Psoas muscle (tissue), 8 donors: ENCODE measurements around the gene C19orf18. TPM values are rescaled to one million over a fixed set of nuclear protein-coding genes. Genes with fewer than 3 reads are reported as not detected.
A peak's percentile ranks its signal among the peaks of the same experiment; 100 is the strongest.
"Not testable (repeated sequence)": the region's sequence is repeated elsewhere in the genome, so short reads cannot be mapped to it uniquely, and the experiment has no call there.

Experiments
- ATAC-seq, 4 donors: fragments of 200-7000 bp; cut with Tn5 transposase; one replicate each; pipeline ENCODE4 v1.9.1; 2020; ENCODE audit warnings: moderate library complexity in 3 of 4, mild to moderate bottlenecking in 2 of 4
- DNase-seq, 2 donors: peaks; one replicate each; pipeline ENCODE4 v3.0.0-alpha.2; 2020
- H3K27ac ChIP-seq: fragments of 200-600 bp; one replicate; pipeline ENCODE4 v1.8.0; 2022
- H3K27me3 ChIP-seq, 3 donors: fragments of 200-600 bp in 1 of 3; one replicate each; pipeline versions ENCODE4 v1.6.1 to v1.8.0; 2013 to 2022; ENCODE audit warnings: low read length in 2 of 3, mild to moderate bottlenecking in 2 of 3, moderate library complexity in 1 of 3; ENCODE audit not compliant: insufficient read depth in 3 of 3
- H3K36me3 ChIP-seq, 2 donors: fragments of 200-600 bp in 1 of 2; one replicate each; pipeline versions ENCODE4 v1.6.1 to v1.8.0; 2013 to 2022; ENCODE audit warnings: low read depth in 1 of 2, mild to moderate bottlenecking in 1 of 2, moderate library complexity in 1 of 2; ENCODE audit not compliant: insufficient read depth in 1 of 2
- H3K4me1 ChIP-seq: fragments of 200-600 bp; one replicate; pipeline ENCODE4 v1.8.0; 2022
- H3K4me3 ChIP-seq: fragments of 200-600 bp; one replicate; pipeline ENCODE4 v1.8.0; 2022; ENCODE audit warnings: mild to moderate bottlenecking
- H3K9me3 ChIP-seq: fragments of 200-600 bp; one replicate; pipeline ENCODE4 v1.8.0; 2022
- CTCF ChIP-seq: fragments of 200-600 bp; IDR thresholded peaks from one replicate; pipeline ENCODE4 v1.8.0; 2022; ENCODE audit warnings: antibody characterized with exemption
- WGBS, 3 donors: extraction: QIAGEN DNeasy Blood & Tissue Kit; methylation state at CpG; one replicate each; pipeline versions ENCODE4 v1.1.6 to v1.1.7; 2013; 5-methylcytosine and 5-hydroxymethylcytosine counted together
- intact Hi-C, 2 donors: fragments of 100-400 bp; cut with DNase I; formaldehyde crosslinking; loops; one replicate each; pipeline versions ENCODE4 v1.11.0 to v1.14.2; 2022
- polyA plus RNA-seq, 3 donors: library from polyadenylated mRNA; stranded (reverse); fragments of 200-250 nt; gene quantifications; one replicate each; pipeline ENCODE4 v1.2.3, GENCODE V29; 2013
- total RNA-seq, 4 donors: library from RNA; stranded (reverse); fragmentation: NEBNext Ultra II Directional in 2 of 4; extraction: Animal tissue kit (Norgen Biotek cat#: 25700) in 2 of 4; gene quantifications; one replicate each; pipeline versions ENCODE4 v1.2.1 to v1.2.4, GENCODE V29; 2021 to 2023
- donor health status: healthy with polysubstance abuse.
- donor health status: DM: no; HTN: no; CAD: no; lungs with moderate emphysema.
- donor health status: Bipolar disorder and iron deficiency.
- donor health status: healthy.
- donor health status: DM: yes; HTN: yes; CAD: no.
- donor health status: DM: no; HTN: no; CAD: no.
- donor health status: DM: no; HTN: no; CAD: no.
- donor health status: DM: yes; HTN: yes; CAD: no.

C19orf18 gene
- total and polyA plus RNA-seq, 7 donors: 0.26 to 1.4 (median 0.55) TPM

GRCh38 chr19:58014141-58014540 is 39.8 kb upstream of the C19orf18 start:
- DNase-seq: no peak

DNA sequence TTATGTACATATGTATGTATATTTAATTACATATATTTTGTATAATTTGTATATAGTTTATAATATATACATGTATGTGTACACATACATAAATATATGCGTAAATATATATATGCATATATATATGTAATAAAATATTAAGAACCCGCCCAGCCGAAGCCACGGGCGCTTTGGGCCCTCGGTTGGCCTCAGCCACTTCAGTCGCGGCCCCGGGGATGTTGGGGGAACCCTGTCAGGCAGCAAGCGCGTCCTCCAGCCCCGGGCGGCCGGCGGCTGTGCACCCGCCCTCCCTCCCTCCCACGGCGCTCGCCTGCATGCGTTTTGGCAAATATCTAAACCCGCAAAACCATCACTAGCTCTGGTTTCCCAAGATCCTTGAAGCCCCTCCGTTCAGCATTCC is 36.2 kb upstream of the C19orf18 start:
- peaks cover 51% of the 10 kb centered on the region for H3K9me3 ChIP-seq
- intact Hi-C loops: no loop called here
- H3K27ac ChIP-seq: no peak overlapping the region
- H3K4me3 ChIP-seq: no peak overlapping the region
- DNase-seq (no peak), ATAC-seq (no peak)
- peaks cover 4 to 19% of the 10 kb centered on the region in 2 donors for H3K36me3 ChIP-seq
- peaks cover 0 to 17% (median 0%) of the 10 kb centered on the region in 3 donors for H3K27me3 ChIP-seq
- H3K4me1 ChIP-seq: no peaks in the 10 kb centered on the region
- TF ChIP-seq CTCF: no peak
- WGBS, 3 donors: 68 to 78% (median 77%) methylated on average over 22 of the region's 22 CpGs

More at GRCh38 chr19:58014141-58014540, 39.8 kb upstream of the C19orf18 start:
- WGBS, 3 donors: 40 to 47% (median 47%) methylated on average over 5 of the region's 5 CpGs
- no peak for TF ChIP-seq CTCF
- H3K4me3 ChIP-seq: no peak overlapping the region
- no peak overlapping the region for H3K27ac ChIP-seq
- no peaks in the 10 kb centered on the region for H3K4me1 ChIP-seq
- H3K27me3 ChIP-seq: peaks cover 0 to 17% (median 0%) of the 10 kb centered on the region in 3 donors
- H3K9me3 ChIP-seq: peaks cover 28% of the 10 kb centered on the region
- no peaks in the 10 kb centered on the region for H3K36me3 ChIP-seq
- no peak for ATAC-seq
- intact Hi-C loops: no loop called here

DNA sequence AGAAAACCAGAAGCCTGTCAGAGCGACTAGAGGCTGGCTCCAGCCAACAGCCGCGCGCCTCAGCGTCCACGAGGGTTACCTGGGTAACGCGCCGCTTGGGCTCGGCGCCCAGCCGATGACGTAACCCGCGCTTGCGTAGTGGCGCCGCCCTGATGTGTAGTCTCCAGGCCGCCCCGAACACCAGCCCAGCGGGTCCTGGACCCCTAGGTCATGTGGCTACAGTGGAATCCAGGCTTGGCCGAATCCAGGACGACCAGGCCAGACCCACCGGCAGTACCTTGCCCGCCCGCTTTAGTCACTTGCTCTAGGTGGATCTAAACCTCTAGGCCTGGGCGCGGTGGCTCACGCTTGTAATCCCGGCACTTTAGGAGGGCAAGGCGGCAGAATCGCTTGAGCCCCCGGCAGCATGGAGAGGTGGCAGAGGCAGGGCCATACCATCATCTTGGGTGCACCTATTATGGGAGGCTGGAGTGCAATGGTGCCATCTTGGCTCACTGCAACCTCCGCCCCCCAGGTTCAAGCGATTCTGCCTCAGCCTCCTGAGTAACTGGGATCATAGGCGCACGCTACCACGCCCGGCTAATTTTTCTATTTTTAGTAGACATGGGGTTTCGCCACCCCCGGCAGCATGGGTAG is 35.5 kb upstream of the C19orf18 start:
- peak overlapping the region; percentile 44 for H3K4me3 ChIP-seq
- WGBS, 3 donors: 4 to 13% (median 13%) methylated on average over 40 to 41 of the region's 41 CpGs
- no peak overlapping the region for H3K27ac ChIP-seq
- DNase-seq (peak; percentile 76 to 77), ATAC-seq (peak; percentile 68 to 85 (median 78))
- H3K4me1 ChIP-seq: no peaks in the 10 kb centered on the region
- peaks cover 5 to 24% of the 10 kb centered on the region in 2 donors for H3K36me3 ChIP-seq
- peaks cover 0 to 17% (median 0%) of the 10 kb centered on the region in 3 donors for H3K27me3 ChIP-seq
- intact Hi-C loops: loop anchor here in 1 of 2 donors (5.0 kb wide), 1 partner anchor 88 kb away; the partner anchor contains the start of gene ZSCAN18
- peaks cover 57% of the 10 kb centered on the region for H3K9me3 ChIP-seq
- no peak for TF ChIP-seq CTCF

- Histone ChIP-seq H3K27ac (no peak overlapping the region), H3K4me1 (no peaks in the 10 kb centered on the region), H3K4me3 (peak overlapping the region; percentile 44), H3K9me3 (peaks cover 62% of the 10 kb centered on the region), H3K36me3 (peaks cover 5 to 29% of the 10 kb centered on the region in 2 donors), H3K27me3 (peaks cover 0 to 17% (median 0%) of the 10 kb centered on the region in 3 donors)
- no peak for TF ChIP-seq CTCF
- 2% methylated on average over 15 to 21 of the region's 21 CpGs for WGBS, 3 donors
- DNase-seq (no peak), ATAC-seq (peak in 2 of 4 donors; percentile 19 to 22)
- intact Hi-C loops: loop anchor here in 1 of 2 donors (5.0 kb wide), 1 partner anchor 88 kb away; the partner anchor contains the start of gene ZSCAN18
Measured at GRCh38 chr19:58009301-58009665, 34.9 kb upstream of the C19orf18 start.

- peak in 1 of 4 donors; percentile 20 for ATAC-seq
- intact Hi-C loops: loop anchor here in 1 of 2 donors (5.0 kb wide), 1 partner anchor 88 kb away; the partner anchor contains the start of gene ZSCAN18
- peaks cover 5 to 32% of the 10 kb centered on the region in 2 donors for H3K36me3 ChIP-seq
- not testable (repeated sequence) for DNase-seq, H3K4me1 ChIP-seq, H3K27ac ChIP-seq, H3K4me3 ChIP-seq
- H3K27me3 ChIP-seq: peaks cover 0 to 17% (median 0%) of the 10 kb centered on the region in 3 donors
- WGBS, 3 donors: 34 to 41% (median 41%) methylated on average over 10 of the region's 10 CpGs
- peaks cover 66% of the 10 kb centered on the region for H3K9me3 ChIP-seq
Measured at GRCh38 chr19:58008877-58009276, 34.5 kb upstream of the C19orf18 start.
